SK-N-SH (cell line): ENCODE measurements around the gene FCHSD2. TPM values are rescaled to one million over a fixed set of nuclear protein-coding genes. Genes with fewer than 3 reads are reported as not detected.

Source experiments
- CTCF ChIA-PET: fragments of 300-600, 350-600 bp; formaldehyde crosslinking; extraction: SDS; loops from one replicate; lab custom pipeline; 2021; lab: Yijun Ruan, JAX
- POLR2A ChIA-PET: fragments of 350-600 bp; sonication (Branson Sonifier 250); formaldehyde crosslinking; extraction: SDS; loops from one replicate; lab custom pipeline; 2020; ENCODE audit warnings: antibody characterized with exemption, inconsistent platforms; lab: Yijun Ruan, JAX
- DNase-seq: peaks from one replicate; pipeline ENCODE4 v3.0.0; 2012
- H2AFZ ChIP-seq: fragments of 200-600 bp; sonication (generic); 2 replicates; pipeline ENCODE4 v1.8.1; 2016; ENCODE audit warnings: antibody characterized with exemption, mild to moderate bottlenecking, low read depth
- H3F3A ChIP-seq: fragments of 200-600 bp; sonication (generic); replicated peaks from 2 replicates; pipeline ENCODE3; 2016; ENCODE audit warnings: antibody characterized with exemption, mild to moderate bottlenecking; ENCODE audit not compliant: insufficient read depth
- H3K27ac ChIP-seq, 2 experiments: fragments of 200-500 bp in 1 of 2; fragments of 200-600 bp in 1 of 2; sonication (Bioruptor generic) in 1 of 2; sonication (generic), shearing (Covaris generic) in 1 of 2; 2 replicates each; pipeline versions ENCODE4 v1.5.1 to v1.6.1; 2014 to 2016; ENCODE audit warnings: low read depth in 2 of 2, inconsistent platforms in 1 of 2, low read length in 1 of 2, mild to moderate bottlenecking in 1 of 2, mixed read lengths in 1 of 2
- H3K27me3 ChIP-seq: fragments of 200-600 bp; sonication (generic), shearing (Covaris generic); 2 replicates; pipeline ENCODE4 v1.6.1; 2016; ENCODE audit warnings: mixed run types; ENCODE audit not compliant: insufficient read depth
- H3K36me3 ChIP-seq, 2 experiments: fragments of 200-500 bp in 1 of 2; fragments of 200-600 bp in 1 of 2; sonication (Bioruptor generic) in 1 of 2; sonication (generic) in 1 of 2; replicated peaks in 1 of 2; 2 replicates each; pipeline versions ENCODE3 to v1.5.1; 2014 to 2016; ENCODE audit warnings: low read length in 1 of 2, mild to moderate bottlenecking in 1 of 2; ENCODE audit not compliant: insufficient read depth in 2 of 2, control insufficient read depth in 1 of 2
- H3K4me1 ChIP-seq, 2 experiments: fragments of 200-500 bp in 1 of 2; fragments of 200-600 bp in 1 of 2; sonication (Bioruptor generic) in 1 of 2; sonication (generic), shearing (Covaris generic) in 1 of 2; 2 replicates each; pipeline versions ENCODE4 v1.5.1 to v1.6.1; 2014 to 2016; ENCODE audit warnings: low read depth in 1 of 2, low read length in 1 of 2, mixed run types in 1 of 2; ENCODE audit not compliant: insufficient read depth in 2 of 2, control insufficient read depth in 1 of 2
- H3K4me2 ChIP-seq: fragments of 200-600 bp; sonication (generic), shearing (Covaris generic); 2 replicates; pipeline ENCODE4 v1.6.1; 2017; ENCODE audit warnings: mixed run types
- H3K4me3 ChIP-seq, 2 experiments: fragments of 200-500 bp in 1 of 2; fragments of 200-600 bp in 1 of 2; sonication (Bioruptor generic) in 1 of 2; sonication (generic), shearing (Covaris generic) in 1 of 2; 2 replicates each; pipeline versions ENCODE4 v1.5.1 to v1.8.1; 2014 to 2016; ENCODE audit warnings: low read depth in 2 of 2, inconsistent platforms in 1 of 2, low read length in 1 of 2, mild to moderate bottlenecking in 1 of 2, mixed read lengths in 1 of 2, moderate library complexity in 1 of 2
- H3K79me2 ChIP-seq: fragments of 200-600 bp; sonication (generic); 2 replicates; pipeline ENCODE4 v1.8.1; 2017; ENCODE audit warnings: mild to moderate bottlenecking; ENCODE audit not compliant: insufficient read depth
- H3K9ac ChIP-seq: fragments of 200-600 bp; sonication (generic); 2 replicates; pipeline ENCODE4 v1.6.1; 2017; ENCODE audit warnings: mixed run types
- H3K9me2 ChIP-seq: fragments of 200-600 bp; sonication (generic); 2 replicates; pipeline ENCODE4 v1.6.1; 2017; ENCODE audit warnings: mixed run types
- H3K9me3 ChIP-seq: fragments of 200-600 bp; sonication (generic); 2 replicates; pipeline ENCODE4 v1.6.1; 2017; ENCODE audit warnings: mixed run types, mild to moderate bottlenecking, moderate library complexity
- H4K20me1 ChIP-seq: fragments of 200-600 bp; sonication (generic); 2 replicates; pipeline ENCODE4 v1.6.1; 2017; ENCODE audit warnings: mild to moderate bottlenecking, mixed run types; ENCODE audit not compliant: insufficient read depth
- CHD2 ChIP-seq: fragments of 150-350 bp; IDR thresholded peaks from 2 replicates; pipeline ENCODE4 v1.6.1; 2018; ENCODE audit warnings: low read length; ENCODE audit not compliant: partially characterized antibody
- EP300 ChIP-seq, 2 experiments: IDR thresholded peaks; 2 replicates each; pipeline versions ENCODE4 v1.4.0 to v1.6.1; 2012; ENCODE audit warnings: borderline replicate concordance in 1 of 2, low read depth in 1 of 2, low read length in 1 of 2
- FOXM1 ChIP-seq: IDR thresholded peaks from 2 replicates; pipeline ENCODE4 v1.4.0; 2012; ENCODE audit warnings: low read depth, mild to moderate bottlenecking
- GATA2 ChIP-seq: sonication (generic); formaldehyde crosslinking; IDR thresholded peaks from 2 replicates; pipeline ENCODE4 v1.5.0; 2020; ENCODE audit warnings: mild to moderate bottlenecking, missing genetic modification reagents
- MAX ChIP-seq: IDR thresholded peaks from 2 replicates; pipeline ENCODE4 v1.4.0; 2012; ENCODE audit warnings: low read depth
- MEF2A ChIP-seq: IDR thresholded peaks from 2 replicates; pipeline ENCODE4 v1.4.0; 2012; ENCODE audit warnings: low read depth, borderline replicate concordance
- MXI1 ChIP-seq: IDR thresholded peaks from 2 replicates; pipeline ENCODE4 v1.6.1; 2012; ENCODE audit warnings: mild to moderate bottlenecking, low read depth, low read length, improper control_type of control experiment
- POLR2AphosphoS5 ChIP-seq: IDR thresholded peaks from 2 replicates; pipeline ENCODE4 v1.6.1; 2012; ENCODE audit warnings: low read depth, low read length
- RCOR1 ChIP-seq: fragments of 150-350 bp; IDR thresholded peaks from 2 replicates; pipeline ENCODE4 v1.6.1; 2017; ENCODE audit warnings: antibody characterized with exemption, low read length
- RXRA ChIP-seq: IDR thresholded peaks from 2 replicates; pipeline ENCODE4 v1.4.0; 2012; ENCODE audit warnings: low read depth, mild to moderate bottlenecking, borderline replicate concordance
- SMC3 ChIP-seq: IDR thresholded peaks from 2 replicates; pipeline ENCODE4 v1.6.1; 2012; ENCODE audit warnings: low read depth, low read length, improper control_type of control experiment
- TAF1 ChIP-seq: IDR thresholded peaks from 2 replicates; pipeline ENCODE4 v1.6.1; 2012; ENCODE audit warnings: low read depth, mild to moderate bottlenecking, low read length, moderate library complexity, borderline replicate concordance
- TCF12 ChIP-seq: IDR thresholded peaks from 2 replicates; pipeline ENCODE4 v1.4.0; 2012
- ZBTB33 ChIP-seq: IDR thresholded peaks from 2 replicates; pipeline ENCODE4 v1.4.0; 2012; ENCODE audit warnings: low read depth, borderline replicate concordance
- WGBS: methylation state at CpG from one replicate; pipeline ENCODE4 v1.1.6; 2017; ENCODE audit warnings: low lambda C conversion rate; 5-methylcytosine and 5-hydroxymethylcytosine counted together
- polyA plus RNA-seq, 3 experiments: library from polyadenylated mRNA; depleted of rRNA; stranded (reverse); fragments of >200 nt; gene quantifications; 2 replicates each; pipeline ENCODE4 v1.2.3, GENCODE V29; 2012
- TF ChIP-seq, protein P1 (sequence below): IDR thresholded peaks from 2 replicates; pipeline ENCODE4 v1.4.0; 2012; ENCODE audit warnings: low read depth, borderline replicate concordance
- TF ChIP-seq, protein P2 (sequence below): fragments of 150-350 bp; IDR thresholded peaks from 2 replicates; pipeline ENCODE4 v1.6.1; 2017; ENCODE audit warnings: antibody characterized with exemption, low read length, low read depth, borderline replicate concordance

The FCHSD2 gene
- polyA plus RNA-seq, 1 of the 3 experiments (the other 2 are of a cell fraction), result 10.4 TPM

- DNase-seq, result no peak
- CTCF ChIA-PET, result no interaction called here
- WGBS, result 94% methylated on average over 2 of the region's 2 CpGs
Observed at GRCh38 chr11:72908032-72908676, 234.0 kb downstream of the FCHSD2 start.

GRCh38 chr11:72904016-72904415 is 238.1 kb downstream of the FCHSD2 start:
- no peak overlapping the region for H2AFZ ChIP-seq
- POLR2A ChIA-PET, result no interaction called here

More at GRCh38 chr11:72908032-72908676, 234.0 kb downstream of the FCHSD2 start:
- Histone ChIP-seq H3K79me2 (no peaks in the 10 kb centered on the region), H3K4me3 (no peak overlapping the region), H3K27ac (no peak overlapping the region), H3K9me2 (no peaks in the 10 kb centered on the region), H3K27me3 (no peaks in the 10 kb centered on the region), H4K20me1 (no peaks in the 10 kb centered on the region), H3F3A (no peaks in the 10 kb centered on the region), H3K36me3 (peaks cover 0 to 16% of the 10 kb centered on the region in 2 experiments), H3K4me1 (no peaks in the 10 kb centered on the region), H3K9ac (no peak overlapping the region), H3K4me2 (no peak overlapping the region), H2AFZ (no peak overlapping the region), H3K9me3 (peaks cover 16% of the 10 kb centered on the region; the same call in 1 of the 2 replicates)
- TF ChIP-seq POLR2AphosphoS5 (no peak), MAX (no peak)
- POLR2A ChIA-PET, result no interaction called here

More at GRCh38 chr11:72904016-72904415, 238.1 kb downstream of the FCHSD2 start:
- Histone ChIP-seq H3K27ac (no peak overlapping the region), H3K4me3 (no peak overlapping the region), H3K4me2 (no peak overlapping the region), H3K4me1 (no peaks in the 10 kb centered on the region), H3K9me2 (no peaks in the 10 kb centered on the region), H3K36me3 (peaks cover 0 to 12% of the 10 kb centered on the region in 2 experiments), H4K20me1 (no peaks in the 10 kb centered on the region), H3K9me3 (no peaks in the 10 kb centered on the region), H3K27me3 (no peaks in the 10 kb centered on the region), H3F3A (no peaks in the 10 kb centered on the region), H3K79me2 (no peaks in the 10 kb centered on the region), H3K9ac (no peak overlapping the region)
- CTCF ChIA-PET, result interaction anchor here (0.6 to 1.5 kb wide), 2 partner anchors 194 to 274 kb away, joined by 3 to 5 read pairs; no protein-coding TSS in a partner anchor
- WGBS, result 94% methylated on average over 4 of the region's 4 CpGs
- no peak for DNase-seq
- TF ChIP-seq TAF1 (no peak), ZBTB33 (no peak), GATA2 (CRISPR knock-in tag) (no peak), EP300 (IDR thresholded peaks at IDR 0.05; ENCODE audit: borderline replicate concordance in 1 of 2, low read depth in 1 of 2, low read length in 1 of 2) (no peak), TCF12 (no peak), CHD2 (no peak), SMC3 (no peak), RCOR1 (no peak), MEF2A (no peak), MAX (no peak), POLR2AphosphoS5 (no peak), FOXM1 (no peak), MXI1 (no peak), RXRA (no peak)
- TF ChIP-seq, protein P1, sequence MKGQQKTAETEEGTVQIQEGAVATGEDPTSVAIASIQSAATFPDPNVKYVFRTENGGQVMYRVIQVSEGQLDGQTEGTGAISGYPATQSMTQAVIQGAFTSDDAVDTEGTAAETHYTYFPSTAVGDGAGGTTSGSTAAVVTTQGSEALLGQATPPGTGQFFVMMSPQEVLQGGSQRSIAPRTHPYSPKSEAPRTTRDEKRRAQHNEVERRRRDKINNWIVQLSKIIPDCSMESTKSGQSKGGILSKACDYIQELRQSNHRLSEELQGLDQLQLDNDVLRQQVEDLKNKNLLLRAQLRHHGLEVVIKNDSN, result no peak
- TF ChIP-seq, protein P2, sequence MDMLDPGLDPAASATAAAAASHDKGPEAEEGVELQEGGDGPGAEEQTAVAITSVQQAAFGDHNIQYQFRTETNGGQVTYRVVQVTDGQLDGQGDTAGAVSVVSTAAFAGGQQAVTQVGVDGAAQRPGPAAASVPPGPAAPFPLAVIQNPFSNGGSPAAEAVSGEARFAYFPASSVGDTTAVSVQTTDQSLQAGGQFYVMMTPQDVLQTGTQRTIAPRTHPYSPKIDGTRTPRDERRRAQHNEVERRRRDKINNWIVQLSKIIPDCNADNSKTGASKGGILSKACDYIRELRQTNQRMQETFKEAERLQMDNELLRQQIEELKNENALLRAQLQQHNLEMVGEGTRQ, result no peak
